Neural cell (in vitro differentiated cells): ENCODE data around the gene FAR2.

Experiments used
- CTCF ChIP-seq: fragments of 450-650 bp; IDR thresholded peaks from 2 replicates; pipeline ENCODE4 v1.5.1; 2014; ENCODE audit warnings: antibody characterized with exemption, mild to moderate bottlenecking, moderate library complexity; ENCODE audit not compliant: poor library complexity, severe bottlenecking
- EP300 ChIP-seq: fragments of 450-650 bp; conservative IDR thresholded peaks from 2 replicates; pipeline ENCODE4 v1.6.1; 2014; ENCODE audit warnings: antibody characterized with exemption, mild to moderate bottlenecking, moderate library complexity; ENCODE audit not compliant: poor library complexity, severe bottlenecking
- EZH2 ChIP-seq: fragments of 200-600, 300-800 bp; shearing (Covaris generic), sonication (generic); IDR thresholded peaks from 2 replicates; pipeline ENCODE4 v1.6.1; 2014; ENCODE audit warnings: antibody characterized with exemption, low read length, borderline replicate concordance, mild to moderate bottlenecking; ENCODE audit not compliant: insufficient read depth, poor library complexity, severe bottlenecking
- MXI1 ChIP-seq: fragments of 450-650 bp; conservative IDR thresholded peaks from 2 replicates; pipeline ENCODE4 v1.6.1; 2014; ENCODE audit warnings: antibody characterized with exemption, mild to moderate bottlenecking; ENCODE audit not compliant: poor library complexity, severe bottlenecking
- POLR2AphosphoS5 ChIP-seq: IDR thresholded peaks from 2 replicates; pipeline ENCODE4 v1.6.1; 2012
- RAD21 ChIP-seq: fragments of 450-650 bp; conservative IDR thresholded peaks from 2 replicates; pipeline ENCODE4 v1.6.1; 2014; ENCODE audit warnings: antibody characterized with exemption, mild to moderate bottlenecking, moderate library complexity
- REST ChIP-seq: IDR thresholded peaks from 2 replicates; pipeline ENCODE4 v1.6.1; 2012; ENCODE audit warnings: borderline replicate concordance
- SMC3 ChIP-seq: fragments of 450-650 bp; conservative IDR thresholded peaks from 2 replicates; pipeline ENCODE4 v1.6.1; 2014; ENCODE audit warnings: antibody characterized with exemption, mild to moderate bottlenecking, moderate library complexity; ENCODE audit not compliant: poor library complexity
- TAF1 ChIP-seq: IDR thresholded peaks from 2 replicates; pipeline ENCODE4 v1.6.1; 2012; ENCODE audit warnings: low read depth

DNA sequence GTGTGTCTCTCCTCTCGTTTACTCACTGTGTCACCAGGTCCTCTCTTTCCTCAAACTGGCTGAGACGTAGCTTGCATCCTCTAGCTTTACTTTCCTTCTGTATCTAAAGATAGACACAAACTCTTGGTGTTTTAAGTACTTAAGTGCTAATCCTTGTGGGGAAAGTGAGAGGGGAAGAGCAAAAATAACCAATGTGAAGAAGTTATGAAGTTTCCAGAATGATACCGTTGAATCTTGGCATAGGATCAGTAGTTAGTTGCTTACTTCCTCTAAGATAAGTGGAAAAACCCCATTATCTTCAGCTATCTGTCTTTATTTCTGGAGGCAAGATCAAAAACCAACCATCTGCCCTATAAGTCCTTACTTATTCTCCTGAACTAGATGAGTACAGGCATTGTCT, 10.6 kb downstream of the FAR2 start:
- TF ChIP-seq POLR2AphosphoS5 (no peak), CTCF (no peak), MXI1 (no peak), EZH2 (no peak), TAF1 (no peak), REST (no peak), EP300 (no peak), RAD21 (no peak), SMC3 (no peak)
